MCF 10A (cell line): ENCODE measurements around the gene DHDH. TPM values are rescaled to one million over a fixed set of nuclear protein-coding genes. Genes with fewer than 3 reads are reported as not detected.
A peak's percentile ranks its signal among the peaks of the same experiment; 100 is the strongest.

Source experiments
- BruUV-seq: library from RNA; stranded (reverse); fragments of 400-500 nt; replicated peaks from 2 replicates; lab custom pipeline; 2021; lab: Mats Ljungman, UMichigan
- CTCF ChIA-PET: fragments of 300-600 bp; sonication (Branson Sonifier 250); formaldehyde crosslinking; extraction: SDS; loops from one replicate; lab custom pipeline; 2021; ENCODE audit warnings: antibody characterized with exemption, inconsistent platforms; lab: Yijun Ruan, JAX
- POLR2A ChIA-PET: fragments of 300-600, 350-650 bp; sonication (Branson Sonifier 250); formaldehyde crosslinking; extraction: SDS; loops from one replicate; lab custom pipeline; 2020; ENCODE audit warnings: antibody characterized with exemption, inconsistent platforms; lab: Yijun Ruan, JAX
- DNase-seq: peaks from one replicate; pipeline ENCODE4 v3.0.0-alpha.2; 2018; ENCODE audit not compliant: unreplicated experiment
- H3K27ac Mint-ChIP-seq: one replicate; pipeline ENCODE4 v1.8.0; 2022; ENCODE audit warnings: mild to moderate bottlenecking, low read depth, mixed read lengths; ENCODE audit not compliant: unreplicated experiment
- H3K27me3 Mint-ChIP-seq: one replicate; pipeline ENCODE4 v1.8.0; 2022; ENCODE audit warnings: mixed read lengths; ENCODE audit not compliant: insufficient read depth, unreplicated experiment
- H3K36me3 Mint-ChIP-seq: one replicate; pipeline ENCODE4 v1.8.0; 2022; ENCODE audit warnings: mild to moderate bottlenecking, moderate library complexity, mixed read lengths; ENCODE audit not compliant: insufficient read depth, unreplicated experiment
- H3K4me1 Mint-ChIP-seq: one replicate; pipeline ENCODE4 v1.8.0; 2022; ENCODE audit warnings: mixed read lengths; ENCODE audit not compliant: insufficient read depth, unreplicated experiment
- H3K4me3 Mint-ChIP-seq: one replicate; pipeline ENCODE4 v1.8.0; 2022; ENCODE audit warnings: mild to moderate bottlenecking, moderate library complexity, mixed read lengths; ENCODE audit not compliant: unreplicated experiment
- H3K9me3 Mint-ChIP-seq: one replicate; pipeline ENCODE4 v1.8.0; 2022; ENCODE audit warnings: mixed read lengths; ENCODE audit not compliant: unreplicated experiment
- CTCF ChIP-seq: fragments of 200-600 bp; IDR thresholded peaks from one replicate; pipeline ENCODE4 v1.8.0; 2022; ENCODE audit warnings: antibody characterized with exemption, mild to moderate bottlenecking; ENCODE audit not compliant: unreplicated experiment
- intact Hi-C: fragments of 100-400 bp; cut with micrococcal nuclease; formaldehyde crosslinking; loops from 2 replicates; pipeline ENCODE4 v1.14.1; 2022
- total RNA-seq: library from RNA; stranded (reverse); gene quantifications from 2 replicates; pipeline ENCODE4 v1.2.3, GENCODE V29; 2022

Gene DHDH
- total RNA-seq, 1 experiment from 2014 or later: not detected

- H3K36me3 Mint-ChIP-seq: peaks cover 75% of the 10 kb centered on the region
- intact Hi-C loops: loop anchor here (2.0 kb wide), 2 partner anchors 70 to 176 kb away; partner anchors contain the start of gene NUCB1
- peak; percentile 89 for TF ChIP-seq CTCF
- POLR2A ChIA-PET: interaction anchor here (0.9 to 1.4 kb wide), 3 partner anchors 9 to 98 kb away, joined by 3 to 12 read pairs (median 3); partner anchors contain the start of gene PPP1R15A
- H3K4me3 Mint-ChIP-seq: no peak overlapping the region
- no TSS peak for BruUV-seq
- H3K4me1 Mint-ChIP-seq: peaks cover 6% of the 10 kb centered on the region
- no peaks in the 10 kb centered on the region for H3K27me3 Mint-ChIP-seq
- H3K27ac Mint-ChIP-seq: no peak overlapping the region
- H3K9me3 Mint-ChIP-seq: no peaks in the 10 kb centered on the region
- CTCF ChIA-PET: interaction anchor here (0.5 to 2.9 kb wide), 13 partner anchors 9 to 562 kb away, joined by 3 to 18 read pairs (median 4); partner anchors contain the start of genes GYS1, PPP1R15A and RUVBL2
- peak; percentile 75 for DNase-seq
Observed at GRCh38 chr19:48970923-48971395, 37.5 kb downstream of the DHDH start.

GRCh38 chr19:48975947-48976847 is 42.7 kb downstream of the DHDH start:
- TF ChIP-seq CTCF: no peak
- Mint-ChIP-seq H3K4me1 (peaks cover 12% of the 10 kb centered on the region), H3K27ac (no peak overlapping the region), H3K36me3 (peaks cover 53% of the 10 kb centered on the region), H3K27me3 (no peaks in the 10 kb centered on the region), H3K4me3 (no peak overlapping the region), H3K9me3 (no peaks in the 10 kb centered on the region)
- BruUV-seq: no TSS peak
- intact Hi-C loops: no loop called here
- CTCF ChIA-PET: interaction anchor here (0.7 to 5.7 kb wide), 3 partner anchors 9 to 642 kb away, joined by 3 to 39 read pairs (median 13); partner anchors contain the start of genes GYS1 and RUVBL2
- POLR2A ChIA-PET: interaction anchor here (0.7 to 5.6 kb wide), 4 partner anchors 9 to 104 kb away, joined by 3 to 61 read pairs (median 26); partner anchors contain the start of genes FTL, GYS1, PPP1R15A and RUVBL2
- DNase-seq: peak; percentile 20

GRCh38 chr19:48977061-48977460 is 43.6 kb downstream of the DHDH start:
- Mint-ChIP-seq H3K9me3 (no peaks in the 10 kb centered on the region), H3K27ac (no peak overlapping the region), H3K4me3 (no peak overlapping the region), H3K27me3 (no peaks in the 10 kb centered on the region), H3K36me3 (peaks cover 57% of the 10 kb centered on the region), H3K4me1 (peaks cover 12% of the 10 kb centered on the region)
- ChIA-PET POLR2A (interaction anchor here (0.7 to 5.6 kb wide), 4 partner anchors 10 to 105 kb away, joined by 3 to 61 read pairs (median 26); partner anchors contain the start of genes FTL, GYS1, PPP1R15A and RUVBL2), CTCF (interaction anchor here (2.3 to 5.7 kb wide), 2 partner anchors 10 to 15 kb away, joined by 13 to 39 read pairs; partner anchors contain the start of genes GYS1 and RUVBL2)
- intact Hi-C loops: no loop called here
- BruUV-seq: no TSS peak
- no peak for TF ChIP-seq CTCF
- no peak for DNase-seq
